ENCODE data around the gene UNC119. TPM values are rescaled to one million over a fixed set of nuclear protein-coding genes. Genes with fewer than 3 reads are reported as not detected.

Gene UNC119
- total RNA-seq, 2 donors from 2014 or later, result 39.1 to 67.7 TPM

GRCh38 chr17:28511858-28512461, 40.5 kb downstream of the UNC119 start:
- Mint-ChIP-seq H3K9me3 (no peaks in the 10 kb centered on the region), H3K27ac (no peak overlapping the region), H3K36me3 (ENCODE audit: low read depth) (no peaks in the 10 kb centered on the region), H3K4me1 (no peaks in the 10 kb centered on the region), H3K27me3 (peaks cover 30% of the 10 kb centered on the region), H3K4me3 (no peak overlapping the region)
- no peak for ATAC-seq (replicated peaks)

- Mint-ChIP-seq H3K27me3 (peaks cover 38% of the 10 kb centered on the region), H3K27ac (peak overlapping the region; percentile 11), H3K4me1 (no peaks in the 10 kb centered on the region), H3K9me3 (no peaks in the 10 kb centered on the region), H3K4me3 (no peak overlapping the region), H3K36me3 (ENCODE audit: low read depth) (no peaks in the 10 kb centered on the region)
- ATAC-seq (replicated peaks), result no peak
Measured at GRCh38 chr17:28509789-28510188, 42.6 kb downstream of the UNC119 start.

- Mint-ChIP-seq H3K27me3 (peaks cover 33% of the 10 kb centered on the region), H3K9me3 (no peaks in the 10 kb centered on the region), H3K36me3 (ENCODE audit: low read depth) (no peaks in the 10 kb centered on the region), H3K27ac (no peak overlapping the region), H3K4me3 (no peak overlapping the region), H3K4me1 (no peaks in the 10 kb centered on the region)
- ATAC-seq (replicated peaks), result no peak
Measured at GRCh38 chr17:28508211-28508724, 44.2 kb downstream of the UNC119 start.

GRCh38 chr17:28507567-28508203, 44.7 kb downstream of the UNC119 start:
- no peak overlapping the region for H3K4me3 Mint-ChIP-seq
- no peak overlapping the region for H3K27ac Mint-ChIP-seq
- no peaks in the 10 kb centered on the region for H3K36me3 Mint-ChIP-seq (ENCODE audit: low read depth)
- no peak for ATAC-seq (replicated peaks)
- H3K9me3 Mint-ChIP-seq, result no peaks in the 10 kb centered on the region
- H3K4me1 Mint-ChIP-seq, result no peaks in the 10 kb centered on the region
- peaks cover 32% of the 10 kb centered on the region for H3K27me3 Mint-ChIP-seq

- no peak overlapping the region for H3K4me3 Mint-ChIP-seq
- H3K9me3 Mint-ChIP-seq, result no peaks in the 10 kb centered on the region
- no peak for ATAC-seq (replicated peaks)
- no peak overlapping the region for H3K27ac Mint-ChIP-seq
- no peaks in the 10 kb centered on the region for H3K4me1 Mint-ChIP-seq
- H3K36me3 Mint-ChIP-seq (ENCODE audit: low read depth), result no peaks in the 10 kb centered on the region
- H3K27me3 Mint-ChIP-seq, result peaks cover 32% of the 10 kb centered on the region
Measured at GRCh38 chr17:28506763-28507487, 45.5 kb downstream of the UNC119 start.

- no peaks in the 10 kb centered on the region for H3K9me3 Mint-ChIP-seq
- H3K4me3 Mint-ChIP-seq, result no peak within 1 kb of the TSS
- no peak within 1 kb of the TSS for H3K27ac Mint-ChIP-seq
- no peaks in the 10 kb centered on the region for H3K36me3 Mint-ChIP-seq (ENCODE audit: low read depth)
- H3K27me3 Mint-ChIP-seq, result peaks cover 32% of the 10 kb centered on the region
- ATAC-seq (replicated peaks), result no peak
- H3K4me1 Mint-ChIP-seq, result no peaks in the 10 kb centered on the region
Measured at GRCh38 chr17:28505986-28506665, 46.3 kb downstream of the UNC119 start, which contains the start of gene FOXN1. TSS of gene FOXN1 (plus strand) at chr17:28506348. CDS start at chr17:28523970, 17,622 bp downstream.

- Mint-ChIP-seq H3K4me1 (no peaks in the 10 kb centered on the region), H3K9me3 (no peaks in the 10 kb centered on the region), H3K27me3 (peaks cover 13% of the 10 kb centered on the region), H3K4me3 (no peak overlapping the region), H3K27ac (no peak overlapping the region), H3K36me3 (ENCODE audit: low read depth) (no peaks in the 10 kb centered on the region)
- ATAC-seq (replicated peaks), result no peak
Measured at GRCh38 chr17:28503420-28503819, 49.0 kb downstream of the UNC119 start.

GRCh38 chr17:28501421-28502284, 50.8 kb downstream of the UNC119 start:
- Mint-ChIP-seq H3K9me3 (no peaks in the 10 kb centered on the region), H3K4me1 (no peaks in the 10 kb centered on the region), H3K27ac (no peak overlapping the region), H3K4me3 (no peak overlapping the region), H3K36me3 (ENCODE audit: low read depth) (no peaks in the 10 kb centered on the region), H3K27me3 (peaks cover 10% of the 10 kb centered on the region)
- no peak for ATAC-seq (replicated peaks)

- no peaks in the 10 kb centered on the region for H3K36me3 Mint-ChIP-seq (ENCODE audit: low read depth)
- peaks cover 10% of the 10 kb centered on the region for H3K27me3 Mint-ChIP-seq
- H3K9me3 Mint-ChIP-seq, result no peaks in the 10 kb centered on the region
- H3K4me3 Mint-ChIP-seq, result no peak overlapping the region
- H3K27ac Mint-ChIP-seq, result no peak overlapping the region
- no peaks in the 10 kb centered on the region for H3K4me1 Mint-ChIP-seq
- ATAC-seq (replicated peaks), result no peak
Measured at GRCh38 chr17:28500712-28501379, 51.6 kb downstream of the UNC119 start.

GRCh38 chr17:28499684-28500357, 52.6 kb downstream of the UNC119 start:
- no peaks in the 10 kb centered on the region for H3K36me3 Mint-ChIP-seq (ENCODE audit: low read depth)
- H3K4me1 Mint-ChIP-seq, result no peaks in the 10 kb centered on the region
- H3K27me3 Mint-ChIP-seq, result peaks cover 2% of the 10 kb centered on the region
- no peak overlapping the region for H3K27ac Mint-ChIP-seq
- H3K4me3 Mint-ChIP-seq, result no peak overlapping the region
- no peak for ATAC-seq (replicated peaks)
- no peaks in the 10 kb centered on the region for H3K9me3 Mint-ChIP-seq

- H3K9me3 Mint-ChIP-seq, result no peaks in the 10 kb centered on the region
Measured at GRCh38 chr17:28499364-28499664, 53.1 kb downstream of the UNC119 start.

GRCh38 chr17:28498652-28499363, 53.6 kb downstream of the UNC119 start:
- Mint-ChIP-seq H3K4me3 (no peak overlapping the region), H3K9me3 (no peaks in the 10 kb centered on the region), H3K4me1 (no peaks in the 10 kb centered on the region), H3K27ac (no peak overlapping the region), H3K36me3 (ENCODE audit: low read depth) (no peaks in the 10 kb centered on the region), H3K27me3 (no peaks in the 10 kb centered on the region)
- no peak for ATAC-seq (replicated peaks)

More at GRCh38 chr17:28499364-28499664, 53.1 kb downstream of the UNC119 start:
- Mint-ChIP-seq H3K4me3 (no peak overlapping the region), H3K4me1 (no peaks in the 10 kb centered on the region), H3K27me3 (no peaks in the 10 kb centered on the region), H3K27ac (no peak overlapping the region), H3K36me3 (ENCODE audit: low read depth) (no peaks in the 10 kb centered on the region)
- ATAC-seq (replicated peaks), result no peak

Data from activated T-helper 17 cell treated with anti-CD3 and anti-CD28 coated beads, Interleukin-2, amount 50 U/mL, for 72 hours (primary cell).